CD8-positive, alpha-beta memory T cell (primary cell): Measurements from ENCODE around the gene MYOM1. TPM values are rescaled to one million over a fixed set of nuclear protein-coding genes. Genes with fewer than 3 reads are reported as not detected.

Source experiments
- CTCF ChIA-PET: fragments of 350-600 bp; sonication (Branson Sonifier 250); formaldehyde crosslinking; loops from one replicate; lab custom pipeline; 2021; ENCODE audit warnings: antibody characterized with exemption; lab: Charles Lee
- POLR2A ChIA-PET: fragments of 350-600 bp; sonication (Branson Sonifier 250); formaldehyde crosslinking; loops from one replicate; lab custom pipeline; 2021; ENCODE audit warnings: antibody characterized with exemption; lab: Charles Lee
- DNase-seq, 5 donors: peaks; one replicate each; pipeline versions ENCODE4 v3.0.0 to v3.0.0-alpha.2; 2020 to 2022; ENCODE audit warnings: mixed read lengths in 1 of 5
- H3K27ac ChIP-seq: one replicate; pipeline ENCODE4 v1.7.0; 2013; ENCODE audit warnings: low read depth, mild to moderate bottlenecking, low read length, moderate library complexity
- H3K27me3 ChIP-seq: 2 replicates; pipeline ENCODE4 v1.7.0; 2013; ENCODE audit warnings: low read length, mild to moderate bottlenecking; ENCODE audit not compliant: insufficient read depth, poor library complexity, severe bottlenecking
- H3K36me3 ChIP-seq: 2 replicates; pipeline ENCODE4 v1.7.0; 2013; ENCODE audit warnings: mild to moderate bottlenecking, low read length, moderate library complexity; ENCODE audit not compliant: insufficient read depth
- H3K4me1 ChIP-seq: 2 replicates; pipeline ENCODE4 v1.7.0; 2013; ENCODE audit warnings: mild to moderate bottlenecking, low read length, moderate library complexity; ENCODE audit not compliant: insufficient read depth
- H3K4me3 ChIP-seq: 2 replicates; pipeline ENCODE4 v1.7.0; 2013; ENCODE audit warnings: mild to moderate bottlenecking, low read length
- H3K9me3 ChIP-seq: 2 replicates; pipeline ENCODE4 v1.7.0; 2013; ENCODE audit warnings: mild to moderate bottlenecking, low read length
- H3K27ac Mint-ChIP-seq, 8 donors: one replicate each; pipeline ENCODE4 v1.8.0; 2020 to 2021; ENCODE audit warnings: mixed read lengths in 8 of 8, mild to moderate bottlenecking in 6 of 8, inconsistent platforms in 3 of 8, moderate library complexity in 3 of 8
- H3K27me3 Mint-ChIP-seq, 2 donors: one replicate each; pipeline ENCODE4 v1.8.0; 2020 to 2021; ENCODE audit warnings: mixed read lengths in 2 of 2, mild to moderate bottlenecking in 1 of 2, moderate library complexity in 1 of 2
- H3K36me3 Mint-ChIP-seq, 3 donors: one replicate each; pipeline ENCODE4 v1.8.0; 2020 to 2021; ENCODE audit warnings: mixed read lengths in 3 of 3, inconsistent platforms in 1 of 3, mild to moderate bottlenecking in 1 of 3
- H3K4me1 Mint-ChIP-seq, 3 donors: one replicate each; pipeline ENCODE4 v1.8.0; 2020 to 2021; ENCODE audit warnings: mixed read lengths in 3 of 3, inconsistent platforms in 1 of 3, mild to moderate bottlenecking in 1 of 3
- H3K4me3 Mint-ChIP-seq, 7 donors: one replicate each; pipeline ENCODE4 v1.8.0; 2020 to 2021; ENCODE audit warnings: mixed read lengths in 7 of 7, mild to moderate bottlenecking in 6 of 7, moderate library complexity in 4 of 7, inconsistent platforms in 2 of 7
- H3K9me3 Mint-ChIP-seq, 5 donors: one replicate each; pipeline ENCODE4 v1.8.0; 2020 to 2022; ENCODE audit warnings: mixed read lengths in 5 of 5, mild to moderate bottlenecking in 3 of 5, moderate library complexity in 2 of 5, inconsistent platforms in 1 of 5
- polyA plus RNA-seq: library from polyadenylated mRNA; unstranded; fragments of 300-500 nt; fragmentation: Illumina TruSeq; gene quantifications from one replicate; pipeline ENCODE4 v1.2.3, GENCODE V29; 2021
- total RNA-seq, 2 experiments: library from RNA; stranded (reverse); gene quantifications; one replicate each; pipeline ENCODE4 v1.2.3, GENCODE V29; 2021

Gene MYOM1
- total and polyA plus RNA-seq, 3 experiments from 2014 or later, result 0.84 to 1.2 (median 0.92) TPM

DNA sequence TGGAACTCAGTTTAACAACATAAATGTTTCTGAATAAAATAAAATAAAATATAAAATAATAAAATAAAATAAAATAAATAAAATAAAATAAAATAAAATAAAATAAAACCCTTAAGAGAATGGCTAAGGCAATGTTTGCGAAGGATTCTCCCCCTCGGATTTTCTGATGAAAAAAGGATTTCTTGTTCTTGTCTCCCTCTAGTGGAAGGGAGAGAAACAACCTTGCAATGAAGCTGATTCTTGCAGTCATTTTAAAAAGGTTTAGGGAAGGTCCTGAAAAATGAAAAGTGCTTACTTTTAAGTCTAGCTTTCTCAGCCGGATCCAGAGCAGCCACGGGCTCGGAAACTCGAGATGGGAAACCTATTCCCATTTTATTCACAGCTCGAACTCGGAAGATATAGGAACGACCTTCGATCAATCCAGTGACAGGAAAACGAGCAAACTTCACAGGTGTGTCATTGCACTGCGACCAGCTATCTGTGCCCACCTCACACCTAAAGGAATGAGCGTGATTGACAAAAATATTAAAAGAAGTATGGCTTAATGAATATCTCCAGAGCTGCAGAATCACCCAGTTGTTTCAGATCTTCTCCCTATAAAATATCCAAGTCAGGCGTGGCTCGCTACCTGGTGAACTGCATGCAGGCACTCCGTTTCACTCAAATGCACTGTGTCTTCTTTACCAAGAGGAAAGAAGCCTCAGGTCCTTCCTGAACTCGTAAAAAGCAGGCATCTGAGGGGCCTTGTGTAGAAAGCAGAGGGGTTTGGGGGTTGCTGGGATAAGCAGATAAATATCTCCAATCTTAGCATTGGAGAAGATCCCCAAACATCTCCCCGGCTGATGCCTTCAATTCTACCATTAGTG lies 68.1 kb downstream of the MYOM1 start:
- Histone ChIP-seq H3K4me3 (no peak overlapping the region), H3K36me3 (no peaks in the 10 kb centered on the region), H3K4me1 (no peaks in the 10 kb centered on the region), H3K9me3 (no peaks in the 10 kb centered on the region), H3K27me3 (no peaks in the 10 kb centered on the region), H3K27ac (no peak overlapping the region)
- Mint-ChIP-seq H3K27me3 (no peaks in the 10 kb centered on the region), H3K4me1 (peaks cover 6 to 13% (median 9%) of the 10 kb centered on the region in 3 donors), H3K9me3 (no peaks in the 10 kb centered on the region), H3K27ac (no peak overlapping the region), H3K4me3 (no peak overlapping the region), H3K36me3 (no peaks in the 10 kb centered on the region)
- CTCF ChIA-PET, result interaction anchor here (0.7 to 3.2 kb wide), 24 partner anchors 16 to 514 kb away, joined by 3 to 23 read pairs (median 4); partner anchors contain the start of genes MYL12A and MYL12B
- peak in 2 of 5 donors; percentile 19 to 37 for DNase-seq
- POLR2A ChIA-PET, result interaction anchor here (1.4 kb wide), 1 partner anchor 157 kb away, joined by 5 read pairs; no protein-coding TSS in a partner anchor

DNA sequence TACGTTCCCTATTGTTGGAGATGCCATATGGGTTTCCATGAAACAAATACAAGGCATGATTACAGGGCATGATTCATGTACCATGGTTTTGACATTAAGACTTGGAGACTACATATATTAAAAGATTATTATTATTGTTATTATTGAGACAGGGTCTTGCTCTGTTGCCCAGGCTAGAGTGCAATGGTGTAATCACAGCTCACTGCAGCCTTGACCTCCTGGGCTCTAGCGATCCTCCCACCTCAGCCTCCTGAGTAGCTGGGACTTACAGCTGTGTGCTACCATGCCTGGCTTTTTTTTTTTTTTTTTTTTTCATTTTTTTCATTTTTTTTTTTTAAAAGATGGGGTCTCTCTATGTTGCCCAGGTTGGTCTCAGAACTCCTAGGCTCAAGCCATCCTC lies 69.1 kb downstream of the MYOM1 start:
- Mint-ChIP-seq H3K4me1 (peaks cover 6 to 13% (median 9%) of the 10 kb centered on the region in 3 donors), H3K27me3 (no peaks in the 10 kb centered on the region), H3K4me3 (no peak overlapping the region), H3K9me3 (no peaks in the 10 kb centered on the region), H3K36me3 (no peaks in the 10 kb centered on the region), H3K27ac (no peak overlapping the region)
- H3K9me3 ChIP-seq, result no peaks in the 10 kb centered on the region
- DNase-seq, result no peak
- POLR2A ChIA-PET, result interaction anchor here (0.6 kb wide), 1 partner anchor 369 kb away, joined by 7 read pairs; no protein-coding TSS in a partner anchor
- no peaks in the 10 kb centered on the region for H3K27me3 ChIP-seq
- H3K27ac ChIP-seq, result no peak overlapping the region
- H3K36me3 ChIP-seq, result no peaks in the 10 kb centered on the region
- H3K4me3 ChIP-seq, result no peak overlapping the region
- CTCF ChIA-PET, result interaction anchor here (0.6 to 3.2 kb wide), 4 partner anchors 17 to 165 kb away, joined by 4 to 20 read pairs (median 14); no protein-coding TSS in a partner anchor
- H3K4me1 ChIP-seq, result no peaks in the 10 kb centered on the region

DNA sequence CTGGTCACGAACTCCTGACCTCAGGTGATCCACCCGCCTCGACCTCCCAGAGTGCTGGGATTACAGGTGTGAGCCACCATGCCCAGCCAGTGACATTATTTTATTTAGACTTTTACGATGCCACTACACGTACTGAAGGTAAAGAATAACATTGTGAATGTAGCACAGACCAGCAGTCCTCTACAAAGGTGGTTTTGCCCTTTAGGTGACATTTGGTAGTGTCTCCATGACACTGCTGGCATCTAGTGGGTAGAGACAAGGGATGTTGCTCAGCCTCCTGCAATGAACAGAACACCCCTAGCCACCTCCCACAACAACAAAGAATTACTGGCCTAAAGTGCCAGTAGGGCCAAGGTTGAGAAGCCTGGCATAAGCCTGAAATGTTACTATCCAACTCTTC lies 69.5 kb downstream of the MYOM1 start:
- peaks cover 6 to 13% (median 9%) of the 10 kb centered on the region in 3 donors for H3K4me1 Mint-ChIP-seq
- ChIA-PET CTCF (interaction anchor here (0.6 to 3.2 kb wide), 6 partner anchors 17 to 165 kb away, joined by 3 to 19 read pairs (median 4); no protein-coding TSS in a partner anchor), POLR2A (interaction anchor here (0.6 kb wide), 1 partner anchor 369 kb away, joined by 7 read pairs; no protein-coding TSS in a partner anchor)
- no peak overlapping the region for H3K4me3 Mint-ChIP-seq
- H3K4me3 ChIP-seq, result no peak overlapping the region
- no peaks in the 10 kb centered on the region for H3K36me3 ChIP-seq
- H3K27me3 ChIP-seq, result no peaks in the 10 kb centered on the region
- H3K9me3 Mint-ChIP-seq, result no peaks in the 10 kb centered on the region
- no peak overlapping the region for H3K27ac ChIP-seq
- H3K27ac Mint-ChIP-seq, result no peak overlapping the region
- no peaks in the 10 kb centered on the region for H3K9me3 ChIP-seq
- no peak for DNase-seq
- no peaks in the 10 kb centered on the region for H3K27me3 Mint-ChIP-seq
- H3K4me1 ChIP-seq, result no peaks in the 10 kb centered on the region
- no peaks in the 10 kb centered on the region for H3K36me3 Mint-ChIP-seq

DNA sequence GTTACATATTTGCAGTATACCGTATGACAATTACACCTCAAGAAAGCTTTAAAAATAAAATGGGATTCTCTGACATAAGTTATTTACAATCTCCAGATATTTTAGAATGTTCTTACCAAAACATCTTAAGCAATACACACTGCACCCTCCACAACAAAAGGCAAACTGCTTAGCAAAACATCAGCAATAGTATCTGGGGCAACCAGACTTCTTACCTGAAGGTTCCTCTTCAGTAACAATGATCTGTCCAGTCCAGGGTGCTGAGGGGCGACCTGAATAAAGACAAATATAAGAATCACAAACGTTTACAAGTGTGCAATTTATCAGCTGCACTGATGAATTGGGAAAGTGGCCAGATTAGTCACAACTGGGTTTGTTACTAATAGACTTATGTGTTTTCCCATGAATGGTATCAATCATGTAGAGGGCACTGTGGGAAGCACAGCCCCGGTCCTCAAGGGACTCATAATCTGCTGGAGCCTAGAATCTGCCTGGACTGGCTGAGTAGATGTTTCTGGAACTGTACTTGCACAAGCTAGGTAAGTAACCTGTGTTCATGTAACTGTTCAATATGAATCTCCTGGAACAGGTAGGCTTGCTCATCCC lies 70.7 kb downstream of the MYOM1 start:
- peaks cover 0 to under 1% of the 10 kb centered on the region in 2 donors for H3K27me3 Mint-ChIP-seq

DNA sequence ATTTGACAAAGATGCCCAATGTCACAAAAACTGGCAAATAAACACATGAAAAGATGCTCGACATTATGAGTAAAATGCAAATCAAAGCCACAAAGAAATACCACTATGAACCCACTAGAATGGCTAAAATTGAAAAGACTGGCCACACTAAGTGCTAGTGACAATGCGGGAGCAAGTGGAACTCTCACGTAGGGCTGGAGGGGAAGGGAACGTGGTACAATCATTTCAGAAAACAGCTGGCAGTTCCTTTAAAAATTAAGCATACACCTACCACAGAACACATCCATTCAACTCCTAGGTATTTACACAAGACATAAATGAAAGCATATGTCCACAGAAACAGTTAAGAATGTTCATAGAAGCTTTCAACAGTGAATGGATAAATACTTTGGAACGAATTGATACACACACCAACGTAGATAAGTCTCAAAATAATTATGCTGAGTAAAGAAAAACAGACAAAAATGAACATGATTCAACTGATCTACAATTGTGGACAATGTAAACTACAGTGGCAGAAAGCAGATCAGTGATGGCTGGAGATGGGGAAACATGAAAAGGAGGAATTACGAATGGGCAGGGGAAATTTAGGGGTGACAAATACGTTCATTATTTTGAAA lies 71.7 kb downstream of the MYOM1 start:
- Histone ChIP-seq H3K4me1 (no peaks in the 10 kb centered on the region), H3K9me3 (no peaks in the 10 kb centered on the region), H3K27me3 (no peaks in the 10 kb centered on the region), H3K4me3 (no peak overlapping the region), H3K36me3 (no peaks in the 10 kb centered on the region), H3K27ac (no peak overlapping the region)
- POLR2A ChIA-PET, result interaction anchor here (0.8 kb wide), 1 partner anchor 98 kb away, joined by 3 read pairs; no protein-coding TSS in a partner anchor
- DNase-seq, result no peak
- H3K27me3 Mint-ChIP-seq, result peaks cover 0 to 2% of the 10 kb centered on the region in 2 donors
- CTCF ChIA-PET, result interaction anchor here (1.3 to 1.7 kb wide), 3 partner anchors 19 to 154 kb away, joined by 4 to 5 read pairs (median 5); no protein-coding TSS in a partner anchor
- peaks cover 0 to 3% (median under 1%) of the 10 kb centered on the region in 3 donors for H3K36me3 Mint-ChIP-seq
- H3K4me3 Mint-ChIP-seq, result no peak overlapping the region
- peaks cover 6 to 10% (median 8%) of the 10 kb centered on the region in 3 donors for H3K4me1 Mint-ChIP-seq
- H3K27ac Mint-ChIP-seq, result no peak overlapping the region
- peaks cover 0 to 4% (median 2%) of the 10 kb centered on the region in 5 donors for H3K9me3 Mint-ChIP-seq

More for the DNA sequence above, 70.7 kb downstream of the MYOM1 start:
- no peak overlapping the region for H3K4me3 Mint-ChIP-seq
- POLR2A ChIA-PET, result no interaction called here
- Histone ChIP-seq H3K4me1 (no peaks in the 10 kb centered on the region), H3K9me3 (no peaks in the 10 kb centered on the region), H3K27me3 (no peaks in the 10 kb centered on the region), H3K27ac (no peak overlapping the region), H3K4me3 (no peak overlapping the region), H3K36me3 (no peaks in the 10 kb centered on the region)
- CTCF ChIA-PET, result interaction anchor here (1.1 to 3.2 kb wide), 4 partner anchors 20 to 155 kb away, joined by 3 to 19 read pairs (median 4); no protein-coding TSS in a partner anchor
- H3K27ac Mint-ChIP-seq, result no peak overlapping the region
- no peaks in the 10 kb centered on the region for H3K9me3 Mint-ChIP-seq
- peaks cover 6 to 13% (median 9%) of the 10 kb centered on the region in 3 donors for H3K4me1 Mint-ChIP-seq
- no peak for DNase-seq
- no peaks in the 10 kb centered on the region for H3K36me3 Mint-ChIP-seq

DNA sequence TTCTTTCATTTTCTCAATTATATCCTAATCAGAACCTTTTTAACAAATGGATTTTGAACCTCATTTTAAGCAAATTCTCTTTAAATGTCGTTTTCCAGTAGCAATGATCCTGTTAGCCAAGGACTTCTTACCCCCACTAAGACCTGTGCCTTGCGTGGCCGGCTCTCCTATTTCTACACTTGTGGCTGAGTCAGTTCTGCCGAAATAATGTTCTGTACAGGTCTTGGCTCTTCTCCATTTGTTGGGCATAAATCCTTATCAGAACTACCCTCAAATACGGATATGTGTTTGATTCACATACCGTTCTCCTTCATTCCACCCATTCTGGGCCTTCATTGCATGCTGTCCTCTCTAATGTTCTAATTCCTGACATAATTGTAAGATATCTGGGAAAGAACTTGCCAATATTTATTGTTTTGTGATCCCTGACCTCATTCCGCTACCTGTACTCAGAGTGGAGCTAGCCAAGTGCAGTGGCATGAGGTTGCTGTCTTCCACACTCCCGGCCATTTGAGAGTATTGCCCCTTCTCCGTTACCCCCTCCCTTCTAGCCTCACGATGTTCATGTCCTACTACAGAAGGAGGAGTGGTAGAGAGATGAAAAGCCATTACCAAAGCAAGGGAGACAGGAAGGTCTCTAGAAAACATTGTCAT lies 78.7 kb downstream of the MYOM1 start:
- H3K9me3 ChIP-seq, result no peaks in the 10 kb centered on the region
- Mint-ChIP-seq H3K36me3 (peaks cover 0 to 25% (median 12%) of the 10 kb centered on the region in 3 donors), H3K4me1 (no peaks in the 10 kb centered on the region), H3K27me3 (peaks cover 4 to 5% of the 10 kb centered on the region in 2 donors), H3K4me3 (no peak overlapping the region), H3K27ac (peak overlapping the region in 1 of 8 donors; percentile 9), H3K9me3 (peaks cover 4 to 10% (median 8%) of the 10 kb centered on the region in 5 donors)
- no peaks in the 10 kb centered on the region for H3K4me1 ChIP-seq
- H3K27ac ChIP-seq, result no peak overlapping the region
- ChIA-PET POLR2A (no interaction called here), CTCF (no interaction called here)
- H3K27me3 ChIP-seq, result no peaks in the 10 kb centered on the region
- H3K4me3 ChIP-seq, result no peak overlapping the region
- peaks cover 5% of the 10 kb centered on the region for H3K36me3 ChIP-seq
- DNase-seq, result no peak

DNA sequence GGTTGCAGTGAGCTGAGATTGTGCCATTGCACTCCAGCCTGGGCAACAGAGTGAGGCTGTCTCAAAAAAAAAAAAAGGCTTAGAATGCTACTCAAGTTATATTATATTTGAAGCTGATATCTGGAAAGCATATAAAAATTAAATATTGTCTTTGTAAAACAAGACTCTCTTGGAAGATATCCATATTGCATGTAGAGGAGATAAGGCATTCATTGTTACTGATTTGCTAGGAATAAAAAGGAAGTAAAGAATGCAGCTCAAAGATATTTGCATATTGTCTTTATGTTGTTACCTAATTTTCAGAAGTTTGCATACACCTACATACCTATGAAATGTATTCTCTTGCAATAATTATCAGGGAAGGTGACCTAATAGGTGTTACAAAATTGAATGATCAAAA lies 79.4 kb downstream of the MYOM1 start:
- ChIA-PET CTCF (no interaction called here), POLR2A (no interaction called here)
- no peak overlapping the region for H3K27ac Mint-ChIP-seq
- H3K9me3 ChIP-seq, result no peaks in the 10 kb centered on the region
- no peaks in the 10 kb centered on the region for H3K4me1 ChIP-seq
- no peaks in the 10 kb centered on the region for H3K27me3 ChIP-seq
- peaks cover 5% of the 10 kb centered on the region for H3K36me3 ChIP-seq
- no peak overlapping the region for H3K4me3 ChIP-seq
- peaks cover 4 to 5% of the 10 kb centered on the region in 2 donors for H3K27me3 Mint-ChIP-seq
- no peaks in the 10 kb centered on the region for H3K4me1 Mint-ChIP-seq
- DNase-seq, result no peak
- no peak overlapping the region for H3K4me3 Mint-ChIP-seq
- H3K36me3 Mint-ChIP-seq, result peaks cover 0 to 25% (median 12%) of the 10 kb centered on the region in 3 donors
- no peak overlapping the region for H3K27ac ChIP-seq
- peaks cover 4 to 10% (median 8%) of the 10 kb centered on the region in 5 donors for H3K9me3 Mint-ChIP-seq
